NCI-H1105 treated with DMSO at 0.1 percent for 48 hours (cell line): ENCODE results near the gene SLC44A3.

ENCODE experiments used
- DNase-seq: peaks from one replicate; lab custom pipeline; 2025; lab: John Stamatoyannopoulos, UW

The SLC44A3 gene

GRCh38 chr1:94874423-94874822, 54.3 kb downstream of the SLC44A3 start:
- no peak for DNase-seq

- DNase-seq, result no peak
These were observed 55.6 kb downstream of the SLC44A3 start for GRCh38 chr1:94875794-94876193.

- no peak for DNase-seq
These were observed 56.2 kb downstream of the SLC44A3 start for GRCh38 chr1:94876362-94876761.

- DNase-seq, result no peak
These were observed 58.2 kb downstream of the SLC44A3 start for GRCh38 chr1:94878329-94878728.

- DNase-seq, result no peak
These were observed 63.5 kb downstream of the SLC44A3 start for GRCh38 chr1:94883691-94884090.

- DNase-seq, result no peak
These were observed 63.9 kb downstream of the SLC44A3 start for GRCh38 chr1:94884106-94884505.

GRCh38 chr1:94884507-94884906, 64.3 kb downstream of the SLC44A3 start:
- no peak for DNase-seq

GRCh38 chr1:94886361-94886760, 66.2 kb downstream of the SLC44A3 start:
- no peak for DNase-seq

- DNase-seq, result no peak
These were observed 66.9 kb downstream of the SLC44A3 start for GRCh38 chr1:94887106-94887505.

- DNase-seq, result no peak
These were observed 67.5 kb downstream of the SLC44A3 start for GRCh38 chr1:94887603-94888171.

- DNase-seq, result no peak
These were observed 68.0 kb downstream of the SLC44A3 start for GRCh38 chr1:94888201-94888600.

GRCh38 chr1:94892604-94893254, 72.6 kb downstream of the SLC44A3 start:
- DNase-seq, result no peak

- DNase-seq, result no peak
These were observed 74.5 kb downstream of the SLC44A3 start for GRCh38 chr1:94894630-94895029.

- DNase-seq, result no peak
These were observed 75.4 kb downstream of the SLC44A3 start for GRCh38 chr1:94895518-94895917.

- DNase-seq, result no peak
These were observed 78.6 kb downstream of the SLC44A3 start for GRCh38 chr1:94898491-94899385.

GRCh38 chr1:94899756-94900155, 79.6 kb downstream of the SLC44A3 start:
- no peak for DNase-seq

GRCh38 chr1:94901841-94902240, 81.7 kb downstream of the SLC44A3 start:
- peak; percentile 21 for DNase-seq

- DNase-seq, result no peak
These were observed 83.3 kb downstream of the SLC44A3 start for GRCh38 chr1:94903280-94904009.

GRCh38 chr1:94905207-94905606, 85.0 kb downstream of the SLC44A3 start:
- DNase-seq, result no peak

GRCh38 chr1:94906382-94906781, 86.2 kb downstream of the SLC44A3 start:
- DNase-seq, result no peak

GRCh38 chr1:94907136-94907535, 87.0 kb downstream of the SLC44A3 start:
- DNase-seq, result no peak

- DNase-seq, result no peak
These were observed 88.0 kb downstream of the SLC44A3 start for GRCh38 chr1:94908190-94908589.
